GM23248 (cell line): ENCODE data around the gene PATJ. TPM values are rescaled to one million over a fixed set of nuclear protein-coding genes. Genes with fewer than 3 reads are reported as not detected.

Source experiments
- DNase-seq: peaks from one replicate; pipeline ENCODE4 v3.0.0-alpha.2; 2015
- H2AFZ ChIP-seq: fragments of 200-600 bp; sonication (generic); 2 replicates; pipeline ENCODE4 v1.6.1; 2016; ENCODE audit warnings: antibody characterized with exemption
- H3F3A ChIP-seq: fragments of 200-600 bp; sonication (generic); 2 replicates; pipeline ENCODE4 v1.6.1; 2016; ENCODE audit warnings: mild to moderate bottlenecking, antibody characterized with exemption, mixed run types; ENCODE audit not compliant: insufficient read depth
- H3K27ac ChIP-seq: fragments of 200-600 bp; sonication (generic); 2 replicates; pipeline ENCODE4 v1.5.1; 2016; ENCODE audit warnings: mild to moderate bottlenecking
- H3K27me3 ChIP-seq: fragments of 200-600 bp; sonication (generic); replicated peaks from 2 replicates; pipeline ENCODE4 v1.6.1; 2016; ENCODE audit warnings: mild to moderate bottlenecking; ENCODE audit not compliant: insufficient read depth
- H3K36me3 ChIP-seq: fragments of 200-600 bp; sonication (generic); 2 replicates; pipeline ENCODE4 v1.6.1; 2016; ENCODE audit warnings: low read depth, mild to moderate bottlenecking
- H3K4me1 ChIP-seq: fragments of 200-600 bp; sonication (generic); 2 replicates; pipeline ENCODE4 v1.6.1; 2016; ENCODE audit warnings: mild to moderate bottlenecking; ENCODE audit not compliant: insufficient read depth
- H3K4me2 ChIP-seq: fragments of 200-600 bp; sonication (generic); one replicate; pipeline ENCODE4 v1.6.1; 2016; ENCODE audit warnings: mild to moderate bottlenecking; ENCODE audit not compliant: unreplicated experiment
- H3K4me3 ChIP-seq: fragments of 200-600 bp; sonication (generic); 2 replicates; pipeline ENCODE4 v1.5.1; 2016; ENCODE audit warnings: mild to moderate bottlenecking
- H3K79me2 ChIP-seq: fragments of 200-600 bp; sonication (generic); 2 replicates; pipeline ENCODE4 v1.6.1; 2016; ENCODE audit warnings: mild to moderate bottlenecking; ENCODE audit not compliant: insufficient read depth
- H3K9ac ChIP-seq: fragments of 200-600 bp; sonication (generic); 2 replicates; pipeline ENCODE4 v1.6.1; 2016; ENCODE audit warnings: mild to moderate bottlenecking
- H3K9me2 ChIP-seq: fragments of 200-600 bp; sonication (generic); 2 replicates; pipeline ENCODE4 v1.6.1; 2016; ENCODE audit warnings: mixed run types, mild to moderate bottlenecking, moderate library complexity; ENCODE audit not compliant: insufficient read depth
- H3K9me3 ChIP-seq: fragments of 200-600 bp; sonication (generic); one replicate; pipeline ENCODE4 v1.6.1; 2017; ENCODE audit warnings: low read depth
- H4K20me1 ChIP-seq: fragments of 200-600 bp; sonication (generic); 2 replicates; pipeline ENCODE4 v1.6.0; 2016; ENCODE audit not compliant: insufficient read depth
- EZH2 ChIP-seq: fragments of 200-600 bp; sonication (generic); IDR thresholded peaks from 2 replicates; pipeline ENCODE4 v1.6.1; 2018; ENCODE audit warnings: antibody characterized with exemption, mild to moderate bottlenecking; ENCODE audit not compliant: insufficient read depth, poor library complexity, severe bottlenecking
- EZH2phosphoT487 ChIP-seq: fragments of 200-600 bp; sonication (generic); IDR thresholded peaks from 2 replicates; pipeline ENCODE4 v1.6.1; 2018; ENCODE audit warnings: antibody characterized with exemption, moderate library complexity, mild to moderate bottlenecking, low read depth; ENCODE audit not compliant: insufficient read depth
- WGBS, 2 experiments: methylation state at CpG; one replicate each; pipeline ENCODE4 v1.1.6; 2015 to 2017; ENCODE audit warnings: low lambda C conversion rate in 2 of 2, low coverage in 1 of 2; ENCODE audit errors: missing lambda C conversion rate in 2 of 2; 5-methylcytosine and 5-hydroxymethylcytosine counted together
- in situ Hi-C: fragments of 300-500 bp; cut with MboI; formaldehyde crosslinking; loops from 2 replicates; pipeline ENCODE4 v1.15.0; 2020
- polyA plus RNA-seq: library from polyadenylated mRNA; unstranded; fragments of >200 nt; fragmentation: Nextera tagmentation; extraction: Ambion mirVana; gene quantifications from 2 replicates; pipeline ENCODE4 v1.2.1, GENCODE V29; 2016
- total RNA-seq: library from RNA; depleted of rRNA; stranded (reverse); fragments of >200 nt; shearing (Covaris generic); gene quantifications from 2 replicates; pipeline ENCODE4 v1.2.3, GENCODE V29; 2014

Gene PATJ
- total and polyA plus RNA-seq, 2 experiments from 2014 or later, result 5.3 to 6.1 TPM

DNA sequence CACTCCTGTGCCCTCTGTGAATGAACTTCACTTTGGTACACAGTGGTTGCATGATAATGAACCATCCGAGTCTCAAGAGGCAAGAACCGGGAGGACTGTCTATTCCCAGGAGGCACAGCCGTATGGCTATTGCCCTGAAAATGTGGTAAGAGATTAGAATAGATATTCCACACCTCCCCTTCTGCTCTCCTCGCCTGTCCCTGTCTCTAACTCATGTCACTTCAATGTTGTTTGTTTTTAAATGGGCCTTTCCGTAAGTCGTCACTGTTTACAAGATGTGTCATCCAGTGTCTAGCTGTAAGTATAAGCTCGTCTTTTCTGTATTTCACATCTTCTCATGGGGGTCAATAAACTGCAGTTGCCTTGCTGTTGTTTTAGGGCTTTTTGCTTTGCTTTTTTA, 122.2 kb downstream of the PATJ start:
- in situ Hi-C loops, result loop anchor here (25.0 kb wide), 2 partner anchors 827 to 1027 kb away; no protein-coding TSS in a partner anchor
- no peaks in the 10 kb centered on the region for H3F3A ChIP-seq
- no peak for DNase-seq

DNA sequence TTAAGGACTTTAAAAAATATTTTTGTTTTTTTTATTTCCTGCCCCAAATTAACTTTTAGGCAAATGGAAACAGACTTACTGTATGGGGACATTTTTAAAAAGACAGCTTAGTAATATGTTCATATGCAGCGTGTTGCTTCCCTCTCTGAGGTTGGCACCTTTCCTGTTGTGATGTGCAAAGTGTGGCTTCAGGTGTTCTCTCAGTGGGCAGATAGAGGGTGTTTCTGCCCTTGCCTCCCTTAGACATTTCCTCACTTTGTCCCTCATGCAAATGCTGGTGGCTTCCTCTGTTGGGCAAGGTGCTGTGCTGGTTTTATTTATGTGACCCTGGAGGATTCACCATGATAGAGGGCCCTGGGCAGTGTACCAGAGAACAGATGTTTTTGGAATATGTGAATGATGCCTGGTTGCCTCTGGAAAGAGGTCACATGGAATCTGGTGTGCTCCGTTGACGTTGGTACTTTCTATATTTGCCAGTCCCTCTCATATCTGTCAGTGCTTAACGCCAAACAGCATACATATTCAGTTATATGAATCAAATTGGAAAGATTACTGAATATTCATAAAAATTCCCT, 123.5 kb downstream of the PATJ start:
- Histone ChIP-seq H3K27me3 (no peaks in the 10 kb centered on the region), H3K27ac (no peak overlapping the region), H2AFZ (no peak overlapping the region), H3K9ac (no peak overlapping the region), H3K9me3 (no peaks in the 10 kb centered on the region), H3F3A (no peaks in the 10 kb centered on the region), H3K36me3 (no peaks in the 10 kb centered on the region), H3K9me2 (no peaks in the 10 kb centered on the region), H4K20me1 (no peaks in the 10 kb centered on the region), H3K4me2 (no peak overlapping the region), H3K4me1 (no peaks in the 10 kb centered on the region), H3K4me3 (no peak overlapping the region), H3K79me2 (no peaks in the 10 kb centered on the region)
- 93 to 96% methylated on average over 4 of the region's 4 CpGs for WGBS, 2 experiments
- in situ Hi-C loops, result loop anchor here (25.0 kb wide), 2 partner anchors 828 to 1028 kb away; no protein-coding TSS in a partner anchor
- no peak for DNase-seq
- TF ChIP-seq EZH2phosphoT487 (no peak), EZH2 (no peak)

More for the DNA sequence above, 122.2 kb downstream of the PATJ start:
- no peaks in the 10 kb centered on the region for H3K9me3 ChIP-seq
- H4K20me1 ChIP-seq, result no peaks in the 10 kb centered on the region
- H3K4me1 ChIP-seq, result no peaks in the 10 kb centered on the region
- H3K79me2 ChIP-seq, result no peaks in the 10 kb centered on the region
- H3K27me3 ChIP-seq, result no peaks in the 10 kb centered on the region
- H3K9me2 ChIP-seq, result no peaks in the 10 kb centered on the region
- TF ChIP-seq EZH2, result no peak
- H3K27ac ChIP-seq, result no peak overlapping the region
- no peak overlapping the region for H3K9ac ChIP-seq
- WGBS, 2 experiments, result 84 to 85% methylated on average over 7 of the region's 7 CpGs
- H3K4me2 ChIP-seq, result no peak overlapping the region
- no peak overlapping the region for H2AFZ ChIP-seq
- no peak overlapping the region for H3K4me3 ChIP-seq
- H3K36me3 ChIP-seq, result no peaks in the 10 kb centered on the region

DNA sequence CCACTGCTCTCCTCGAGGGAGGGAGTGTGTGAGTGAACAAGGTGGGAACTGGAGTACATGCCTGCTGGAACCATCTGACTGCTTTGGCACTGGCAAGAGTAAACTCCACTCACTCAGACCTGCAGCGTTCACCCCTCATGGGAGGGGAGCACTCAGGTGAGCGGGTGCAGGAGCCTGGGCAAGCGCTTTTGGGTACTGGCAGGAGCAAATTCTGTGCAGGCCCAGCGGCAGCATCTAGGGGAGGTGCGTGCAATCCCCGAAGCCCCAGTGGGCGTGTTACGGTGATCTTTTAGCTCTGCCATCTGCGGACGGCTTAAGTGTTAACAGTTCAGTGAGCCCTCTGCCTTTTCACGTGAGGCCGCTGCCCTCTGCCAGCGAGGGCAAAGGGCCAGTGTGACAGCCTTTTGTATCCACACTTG, 127.4 kb downstream of the PATJ start:
- TF ChIP-seq EZH2, result no peak
- no peak for TF ChIP-seq EZH2phosphoT487

DNA sequence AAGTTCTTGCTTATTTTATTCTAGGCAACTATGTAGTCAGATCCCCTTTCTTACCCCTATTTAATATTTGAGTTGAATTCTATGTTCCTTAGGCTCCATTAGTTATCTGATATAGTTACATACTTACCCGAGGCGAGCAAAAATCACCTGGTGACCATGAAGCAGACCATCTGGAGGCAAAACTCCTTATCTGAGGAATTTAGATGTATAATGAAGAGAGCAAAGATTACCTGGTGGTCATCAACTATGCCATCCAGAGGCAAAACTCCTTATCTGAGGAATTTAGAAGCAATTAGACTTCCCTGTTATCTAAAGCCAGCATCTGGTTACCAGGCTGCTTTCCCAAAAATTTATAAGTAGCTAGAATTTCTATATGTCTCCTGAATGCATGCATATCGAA, 129.9 kb downstream of the PATJ start:
- in situ Hi-C loops, result loop anchor here (25.0 kb wide), 2 partner anchors 835 to 1035 kb away; no protein-coding TSS in a partner anchor
- Histone ChIP-seq H3K9me3 (no peaks in the 10 kb centered on the region), H3K4me1 (no peaks in the 10 kb centered on the region), H3K27me3 (no peaks in the 10 kb centered on the region), H3K27ac (no peak overlapping the region), H3K36me3 (no peaks in the 10 kb centered on the region), H4K20me1 (no peaks in the 10 kb centered on the region), H3K4me3 (no peak overlapping the region), H2AFZ (no peak overlapping the region), H3K9ac (no peak overlapping the region), H3K79me2 (no peaks in the 10 kb centered on the region), H3K4me2 (no peak overlapping the region), H3K9me2 (no peaks in the 10 kb centered on the region), H3F3A (no peaks in the 10 kb centered on the region)
- WGBS, 2 experiments, result 81 to 85% methylated on average over 3 of the region's 3 CpGs
- no peak for TF ChIP-seq EZH2phosphoT487
- no peak for TF ChIP-seq EZH2
- no peak for DNase-seq

More for the DNA sequence above, 127.4 kb downstream of the PATJ start:
- no peaks in the 10 kb centered on the region for H3K4me1 ChIP-seq
- WGBS, 2 experiments, result 81 to 89% methylated on average over 14 of the region's 14 CpGs
- no peaks in the 10 kb centered on the region for H3K9me3 ChIP-seq
- H3K4me3 ChIP-seq, result no peak overlapping the region
- H3K9ac ChIP-seq, result no peak overlapping the region
- no peak overlapping the region for H3K4me2 ChIP-seq
- no peaks in the 10 kb centered on the region for H4K20me1 ChIP-seq
- H3K27ac ChIP-seq, result no peak overlapping the region
- no peak for DNase-seq
- no peaks in the 10 kb centered on the region for H3K36me3 ChIP-seq
- H3K9me2 ChIP-seq, result no peaks in the 10 kb centered on the region
- in situ Hi-C loops, result loop anchor here (25.0 kb wide), 2 partner anchors 832 to 1032 kb away; no protein-coding TSS in a partner anchor
- H3K27me3 ChIP-seq, result no peaks in the 10 kb centered on the region
- H2AFZ ChIP-seq, result no peak overlapping the region
- H3K79me2 ChIP-seq, result no peaks in the 10 kb centered on the region
- no peaks in the 10 kb centered on the region for H3F3A ChIP-seq
